K562 (cell line): ENCODE data around the gene WDR46. TPM values are rescaled to one million over a fixed set of nuclear protein-coding genes. Genes with fewer than 3 reads are reported as not detected.

Experiments
- ARHGAP35 ChIP-seq: fragments of 450-650 bp; IDR thresholded peaks from 2 replicates; pipeline ENCODE4 v1.6.1; 2018; ENCODE audit not compliant: partially characterized antibody
- ELF1 ChIP-seq: fragments of 200-800 bp; sonication (Bioruptor generic); IDR thresholded peaks from 2 replicates; pipeline ENCODE4 v1.6.1; 2016; ENCODE audit warnings: missing genetic modification characterization, missing compliant biosample characterization
- ETV1 ChIP-seq: fragments of 450-650 bp; conservative IDR thresholded peaks from 2 replicates; pipeline ENCODE4 v1.6.1; 2016; ENCODE audit warnings: missing genetic modification characterization, control low read depth, low read depth, missing compliant biosample characterization
- GTF2E2 ChIP-seq: fragments of 200-800 bp; sonication (Bioruptor generic); IDR thresholded peaks from 2 replicates; pipeline ENCODE4 v1.6.1; 2016; ENCODE audit warnings: missing genetic modification characterization, missing compliant biosample characterization
- IRF2 ChIP-seq: sonication (generic); formaldehyde crosslinking; IDR thresholded peaks from 2 replicates; pipeline ENCODE4 v1.8.1; 2022; ENCODE audit warnings: mild to moderate bottlenecking, missing genetic modification reagents
- PCBP2 ChIP-seq: fragments of 200-400 bp; formaldehyde crosslinking; IDR thresholded peaks from 2 replicates; pipeline ENCODE4 v1.6.1; 2018; ENCODE audit warnings: low read length, low read depth, mild to moderate bottlenecking, moderate library complexity; ENCODE audit not compliant: poor library complexity, severe bottlenecking
- RCOR1 ChIP-seq, 2 experiments: IDR thresholded peaks; 2 replicates each; pipeline ENCODE4 v1.6.1; 2012; ENCODE audit warnings: low read depth in 2 of 2, low read length in 2 of 2, borderline replicate concordance in 1 of 2, improper control_type of control experiment in 1 of 2
- SMAD3 ChIP-seq: fragments of 450-650 bp; formaldehyde crosslinking; conservative IDR thresholded peaks from 2 replicates; pipeline ENCODE4 v1.4.0; 2020; ENCODE audit warnings: mild to moderate bottlenecking
- SMARCA5 ChIP-seq: fragments of 450-650 bp; IDR thresholded peaks from 2 replicates; pipeline ENCODE4 v1.6.1; 2016
- STAT5B ChIP-seq: fragments of 250-450 bp; sonication (Bioruptor Pico); IDR thresholded peaks from 2 replicates; pipeline ENCODE4 v1.8.0; 2021; ENCODE audit warnings: mild to moderate bottlenecking, inconsistent platforms
- ZFX ChIP-seq: sonication (generic); formaldehyde crosslinking; IDR thresholded peaks from 2 replicates; pipeline ENCODE4 v1.8.0; 2022; ENCODE audit warnings: mild to moderate bottlenecking, missing genetic modification reagents, moderate library complexity
- ZNF124 ChIP-seq: sonication (generic); formaldehyde crosslinking; IDR thresholded peaks from 2 replicates; pipeline ENCODE4 v1.8.1; 2022; ENCODE audit warnings: missing genetic modification reagents
- ZNF23 ChIP-seq: fragments of 250-450 bp; sonication (Bioruptor Pico); IDR thresholded peaks from 2 replicates; pipeline ENCODE4 v1.4.0; 2020; ENCODE audit warnings: mild to moderate bottlenecking
- ZNF3 ChIP-seq: fragments of 250-450 bp; sonication (Bioruptor Pico); IDR thresholded peaks from 2 replicates; pipeline ENCODE4 v1.5.0; 2021; ENCODE audit warnings: mild to moderate bottlenecking, moderate library complexity
- ZNF408 ChIP-seq: fragments of 250-450 bp; sonication (Bioruptor Pico); IDR thresholded peaks from 2 replicates; pipeline ENCODE4 v1.4.0; 2020; ENCODE audit warnings: low read depth, mild to moderate bottlenecking, moderate library complexity
- ZNF444 ChIP-seq: fragments of 250-450 bp; sonication (Bioruptor Pico); IDR thresholded peaks from 2 replicates; pipeline ENCODE4 v1.4.0; 2020; ENCODE audit warnings: mild to moderate bottlenecking, moderate library complexity
- polyA plus RNA-seq, 8 experiments: library from polyadenylated mRNA; depleted of rRNA in 4 of 8; stranded (reverse) in 5 of 8; unstranded in 3 of 8; fragments of >200 nt; fragmentation: Nextera tagmentation in 2 of 8; fragmentation: Illumina TruSeq in 1 of 8; extraction: Ambion mirVana in 2 of 8; extraction: Trizol in 1 of 8; gene quantifications; 2 replicates each; pipeline versions ENCODE4 v1.2.1 to v1.2.3, GENCODE V29; 2011 to 2014; ENCODE audit warnings: inconsistent platforms in 1 of 8, missing spikeins in 1 of 8
- total RNA-seq, 7 experiments: library from RNA; depleted of rRNA in 6 of 7; stranded (reverse); fragments of >200 nt in 6 of 7; fragmentation: Illumina TruSeq in 2 of 7; extraction: Trizol in 2 of 7; gene quantifications; 2 replicates each; pipeline versions ENCODE4 v1.2.1 to v1.2.3, GENCODE V29; 2011 to 2021; ENCODE audit warnings: low replicate concordance in 1 of 7
- TF ChIP-seq, protein P1 (sequence below): fragments of 250-450 bp; sonication (Bioruptor Pico); IDR thresholded peaks from 2 replicates; pipeline ENCODE4 v1.5.0; 2021; ENCODE audit warnings: mild to moderate bottlenecking, moderate library complexity
- TF ChIP-seq, protein P2 (sequence below): fragments of 450-650 bp; formaldehyde crosslinking; IDR thresholded peaks from 2 replicates; pipeline ENCODE4 v1.4.0; 2020; ENCODE audit warnings: mild to moderate bottlenecking, moderate library complexity
- TF ChIP-seq, protein P3 (sequence below): sonication (generic); formaldehyde crosslinking; IDR thresholded peaks from 2 replicates; pipeline ENCODE4 v1.8.1; 2023; ENCODE audit warnings: mild to moderate bottlenecking, missing genetic modification reagents

Gene WDR46
- total and polyA plus RNA-seq, 9 of the 15 experiments (the other 6 are each of a cell fraction or from before 2014, with no cell fraction given) = 8.9 to 146 (median 93.1) TPM

DNA sequence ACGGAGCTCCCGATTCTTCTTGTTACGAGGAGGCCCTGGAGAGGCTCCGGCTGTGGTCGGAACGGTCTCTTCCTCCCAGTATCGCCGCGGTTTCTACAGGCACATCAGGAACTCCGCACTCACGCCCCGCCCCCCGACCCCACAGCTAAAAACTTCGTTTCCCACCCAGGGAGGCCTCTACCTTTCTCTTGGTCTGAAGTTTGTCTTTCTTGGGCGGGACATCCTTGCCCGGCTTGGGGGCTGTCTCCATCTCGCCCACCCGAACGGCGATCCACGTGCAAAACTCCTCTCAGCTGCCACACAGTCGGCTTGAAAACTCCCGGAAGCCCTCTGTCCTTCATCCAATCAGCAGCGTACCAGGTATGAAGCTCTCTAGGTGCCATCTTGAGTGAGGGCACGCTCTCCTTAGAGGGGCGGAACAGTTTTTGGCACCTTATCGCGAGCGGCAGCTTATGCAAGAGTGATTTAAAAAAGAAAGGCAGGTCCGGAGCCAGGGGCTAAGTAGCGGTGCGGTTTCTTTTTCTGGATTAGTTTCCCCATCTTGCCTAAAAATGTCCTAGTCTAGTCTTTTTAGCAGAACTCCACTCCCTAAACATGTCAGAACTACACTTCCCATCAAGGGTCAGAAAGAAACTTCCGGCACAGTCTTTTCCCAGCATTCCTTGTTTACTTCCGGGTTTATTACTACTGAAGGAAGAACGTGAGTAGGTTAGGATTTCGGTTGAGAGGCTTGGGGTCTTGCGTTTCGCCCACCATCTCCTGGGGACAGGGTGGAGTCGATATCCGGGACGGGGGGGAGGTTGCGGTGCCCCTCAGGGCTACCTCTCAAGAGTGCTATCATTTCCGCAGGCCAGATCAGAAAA is at the start of gene WDR46, which contains the start of gene PFDN6 (continued):
- TF ChIP-seq, protein P1, sequence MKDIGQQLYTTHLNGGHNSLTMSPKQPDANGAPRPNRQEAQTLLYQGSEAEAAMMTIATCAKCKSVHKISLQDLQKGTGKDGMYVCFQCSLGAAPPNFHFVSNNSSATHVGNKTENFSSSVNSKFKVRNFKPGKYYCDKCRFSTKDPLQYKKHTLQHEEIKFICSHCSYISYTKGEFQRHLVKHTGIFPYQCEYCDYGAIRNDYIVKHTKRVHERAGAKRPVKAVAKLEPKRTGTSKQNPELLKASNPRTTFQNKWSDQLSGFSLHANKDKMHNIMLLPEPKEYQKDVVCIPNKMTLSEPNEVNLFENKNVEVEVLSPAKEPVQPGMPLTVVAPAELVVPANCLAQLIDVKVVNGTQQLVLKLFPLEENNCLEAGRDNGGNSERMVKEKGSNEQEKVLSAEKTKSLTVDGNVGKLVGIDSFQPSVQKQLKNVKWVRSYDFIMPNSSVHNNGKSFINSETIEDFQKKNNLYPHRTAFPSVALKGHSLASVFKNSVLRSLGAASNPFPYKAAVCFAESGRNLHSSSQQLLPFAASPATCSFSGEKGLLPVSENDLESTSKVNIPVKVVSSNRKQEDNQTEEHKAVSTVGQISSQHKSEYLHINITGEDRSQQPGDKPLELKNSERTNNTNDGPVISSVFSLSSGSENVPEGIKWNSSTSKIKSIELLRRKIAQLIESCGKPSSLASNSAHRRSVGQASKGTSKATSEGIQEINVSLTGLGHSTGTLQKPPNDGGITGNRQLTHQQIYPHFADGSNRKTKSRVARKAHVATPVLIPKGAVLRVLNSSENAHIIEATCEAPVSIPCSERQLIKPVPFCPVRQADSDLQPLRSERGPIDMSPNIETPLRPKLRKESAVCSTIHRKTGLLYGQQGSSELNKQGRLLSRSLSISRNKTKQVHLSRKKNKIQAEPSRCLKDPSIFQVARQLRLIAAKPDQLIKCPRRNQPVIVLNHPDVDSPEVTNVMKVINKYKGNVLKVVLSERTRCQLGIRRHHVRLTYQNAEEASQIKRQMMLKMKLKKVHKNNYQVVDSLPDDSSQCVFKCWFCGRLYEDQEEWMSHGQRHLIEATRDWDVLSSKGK (CRISPR knock-in tag) = no peak
- TF ChIP-seq ARHGAP35 = no peak
- no peak for TF ChIP-seq IRF2 (CRISPR knock-in tag)
- TF ChIP-seq ZFX (CRISPR knock-in tag) = peak; percentile 61
- TF ChIP-seq ZNF408 (CRISPR knock-in tag) = no peak
- no peak for TF ChIP-seq ZNF124
- no peak for TF ChIP-seq ZNF444
- TF ChIP-seq, protein P2, sequence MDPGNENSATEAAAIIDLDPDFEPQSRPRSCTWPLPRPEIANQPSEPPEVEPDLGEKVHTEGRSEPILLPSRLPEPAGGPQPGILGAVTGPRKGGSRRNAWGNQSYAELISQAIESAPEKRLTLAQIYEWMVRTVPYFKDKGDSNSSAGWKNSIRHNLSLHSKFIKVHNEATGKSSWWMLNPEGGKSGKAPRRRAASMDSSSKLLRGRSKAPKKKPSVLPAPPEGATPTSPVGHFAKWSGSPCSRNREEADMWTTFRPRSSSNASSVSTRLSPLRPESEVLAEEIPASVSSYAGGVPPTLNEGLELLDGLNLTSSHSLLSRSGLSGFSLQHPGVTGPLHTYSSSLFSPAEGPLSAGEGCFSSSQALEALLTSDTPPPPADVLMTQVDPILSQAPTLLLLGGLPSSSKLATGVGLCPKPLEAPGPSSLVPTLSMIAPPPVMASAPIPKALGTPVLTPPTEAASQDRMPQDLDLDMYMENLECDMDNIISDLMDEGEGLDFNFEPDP (CRISPR knock-in tag) = no peak
- TF ChIP-seq ZNF3 (CRISPR knock-in tag) = no peak
- no peak for TF ChIP-seq PCBP2
- TF ChIP-seq SMAD3 (CRISPR knock-in tag) = 0 out of 2 replicates have a peak, but pooled peaks have one; percentile 76
- no peak for TF ChIP-seq STAT5B (CRISPR knock-in tag)
- TF ChIP-seq ZNF23 (CRISPR knock-in tag) = no peak
- TF ChIP-seq, protein P3, sequence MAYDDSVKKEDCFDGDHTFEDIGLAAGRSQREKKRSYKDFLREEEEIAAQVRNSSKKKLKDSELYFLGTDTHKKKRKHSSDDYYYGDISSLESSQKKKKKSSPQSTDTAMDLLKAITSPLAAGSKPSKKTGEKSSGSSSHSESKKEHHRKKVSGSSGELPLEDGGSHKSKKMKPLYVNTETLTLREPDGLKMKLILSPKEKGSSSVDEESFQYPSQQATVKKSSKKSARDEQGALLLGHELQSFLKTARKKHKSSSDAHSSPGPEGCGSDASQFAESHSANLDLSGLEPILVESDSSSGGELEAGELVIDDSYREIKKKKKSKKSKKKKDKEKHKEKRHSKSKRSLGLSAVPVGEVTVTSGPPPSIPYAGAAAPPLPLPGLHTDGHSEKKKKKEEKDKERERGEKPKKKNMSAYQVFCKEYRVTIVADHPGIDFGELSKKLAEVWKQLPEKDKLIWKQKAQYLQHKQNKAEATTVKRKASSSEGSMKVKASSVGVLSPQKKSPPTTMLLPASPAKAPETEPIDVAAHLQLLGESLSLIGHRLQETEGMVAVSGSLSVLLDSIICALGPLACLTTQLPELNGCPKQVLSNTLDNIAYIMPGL (CRISPR knock-in tag) = no peak; the same call in 1 of the 2 replicates
- TF ChIP-seq ELF1 (tag) = peak; percentile 99
- TF ChIP-seq RCOR1 (IDR thresholded peaks at IDR 0.05; ENCODE audit: borderline replicate concordance in 1 of 2, low read depth in 2 of 2, low read length in 2 of 2) = no peak
- TF ChIP-seq GTF2E2 = no peak; the same call in 1 of the 2 replicates
- peak; percentile 89 for TF ChIP-seq ETV1
- TF ChIP-seq SMARCA5 = no peak
